ENCODE results near the gene ACAD10.

DNA sequence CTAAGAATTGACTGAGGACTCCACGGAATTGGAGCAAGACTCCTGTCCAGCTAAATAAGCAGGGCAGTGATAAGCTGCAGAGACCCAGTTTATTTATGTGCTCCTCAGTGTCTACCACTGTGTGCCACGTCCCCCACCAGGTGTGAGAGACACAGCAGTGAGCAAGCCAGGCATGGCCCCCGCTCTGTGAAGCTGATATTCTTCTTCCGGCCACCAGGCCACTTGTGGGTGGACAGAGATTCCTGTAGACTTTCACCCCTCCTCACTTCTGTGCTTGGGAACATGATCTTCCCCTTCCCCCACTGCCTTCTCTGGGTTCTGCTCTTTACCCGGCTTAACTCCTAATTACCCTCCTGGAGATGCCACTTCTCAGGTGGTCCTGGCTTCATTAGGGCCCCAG is 21.4 kb upstream of the ACAD10 start:
- no peak for TF ChIP-seq EZH2 (IDR thresholded peaks at IDR 0.05; ENCODE audit: borderline replicate concordance, low read length)
- TF ChIP-seq, protein P1, sequence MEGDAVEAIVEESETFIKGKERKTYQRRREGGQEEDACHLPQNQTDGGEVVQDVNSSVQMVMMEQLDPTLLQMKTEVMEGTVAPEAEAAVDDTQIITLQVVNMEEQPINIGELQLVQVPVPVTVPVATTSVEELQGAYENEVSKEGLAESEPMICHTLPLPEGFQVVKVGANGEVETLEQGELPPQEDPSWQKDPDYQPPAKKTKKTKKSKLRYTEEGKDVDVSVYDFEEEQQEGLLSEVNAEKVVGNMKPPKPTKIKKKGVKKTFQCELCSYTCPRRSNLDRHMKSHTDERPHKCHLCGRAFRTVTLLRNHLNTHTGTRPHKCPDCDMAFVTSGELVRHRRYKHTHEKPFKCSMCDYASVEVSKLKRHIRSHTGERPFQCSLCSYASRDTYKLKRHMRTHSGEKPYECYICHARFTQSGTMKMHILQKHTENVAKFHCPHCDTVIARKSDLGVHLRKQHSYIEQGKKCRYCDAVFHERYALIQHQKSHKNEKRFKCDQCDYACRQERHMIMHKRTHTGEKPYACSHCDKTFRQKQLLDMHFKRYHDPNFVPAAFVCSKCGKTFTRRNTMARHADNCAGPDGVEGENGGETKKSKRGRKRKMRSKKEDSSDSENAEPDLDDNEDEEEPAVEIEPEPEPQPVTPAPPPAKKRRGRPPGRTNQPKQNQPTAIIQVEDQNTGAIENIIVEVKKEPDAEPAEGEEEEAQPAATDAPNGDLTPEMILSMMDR (conservative IDR thresholded peaks at IDR 0.05 in 1 of 2, IDR thresholded peaks at IDR 0.05 in 1 of 2; ENCODE audit: extremely low read depth in 1 of 2, insufficient read depth in 1 of 2, low read depth in 1 of 2, low read length in 2 of 2): no peak

All from mammary epithelial cell (primary cell).